Trophoblast cell (in vitro differentiated cells and primary cell): ENCODE results near the gene FOXR1.

Source experiments
- DNase-seq, 2 donors: peaks; one replicate each; pipeline ENCODE4 v3.0.0-alpha.2; 2016
- H2AFZ ChIP-seq: 2 replicates; pipeline ENCODE4 v1.6.1; 2013; ENCODE audit warnings: low read length, moderate library complexity, mild to moderate bottlenecking; ENCODE audit not compliant: insufficient read depth, poor library complexity
- H2AK5ac ChIP-seq: 2 replicates; pipeline ENCODE4 v1.6.1; 2013; ENCODE audit warnings: mild to moderate bottlenecking, low read length
- H2BK120ac ChIP-seq: 2 replicates; pipeline ENCODE4 v1.6.1; 2013; ENCODE audit warnings: low read length, mild to moderate bottlenecking, moderate library complexity; ENCODE audit not compliant: insufficient read depth, poor library complexity
- H2BK12ac ChIP-seq: 2 replicates; pipeline ENCODE4 v1.6.1; 2013; ENCODE audit warnings: mild to moderate bottlenecking, low read length, moderate library complexity
- H2BK5ac ChIP-seq: 2 replicates; pipeline ENCODE4 v1.6.1; 2013; ENCODE audit warnings: low read length, low read depth, moderate library complexity, mild to moderate bottlenecking; ENCODE audit not compliant: poor library complexity
- H3K14ac ChIP-seq: 2 replicates; pipeline ENCODE4 v1.6.1; 2013; ENCODE audit warnings: mild to moderate bottlenecking, low read length
- H3K18ac ChIP-seq: 2 replicates; pipeline ENCODE4 v1.6.1; 2013; ENCODE audit warnings: mild to moderate bottlenecking, low read length
- H3K23ac ChIP-seq: 2 replicates; pipeline ENCODE4 v1.6.1; 2013; ENCODE audit warnings: low read length
- H3K27ac ChIP-seq: 2 replicates; pipeline ENCODE4 v1.5.1; 2013; ENCODE audit warnings: low read depth, mild to moderate bottlenecking, inconsistent platforms, low read length, moderate library complexity
- H3K27me3 ChIP-seq: 2 replicates; pipeline ENCODE4 v1.6.1; 2013; ENCODE audit warnings: inconsistent platforms, mild to moderate bottlenecking, low read length, moderate library complexity; ENCODE audit not compliant: insufficient read depth
- H3K36me3 ChIP-seq, 2 experiments: 1 replicate in 1 of 2; 2 replicates in 1 of 2; pipeline ENCODE4 v1.6.1; 2013; ENCODE audit warnings: low read length in 2 of 2, mild to moderate bottlenecking in 2 of 2, moderate library complexity in 1 of 2; ENCODE audit not compliant: insufficient read depth in 2 of 2, control insufficient read depth in 1 of 2
- H3K4ac ChIP-seq: 2 replicates; pipeline ENCODE4 v1.6.1; 2013; ENCODE audit warnings: low read depth, mild to moderate bottlenecking, low read length, moderate library complexity
- H3K4me1 ChIP-seq, 2 experiments: 1 replicate in 1 of 2; 2 replicates in 1 of 2; pipeline ENCODE4 v1.6.1; 2013; ENCODE audit warnings: low read length in 2 of 2, mild to moderate bottlenecking in 2 of 2, moderate library complexity in 1 of 2; ENCODE audit not compliant: insufficient read depth in 2 of 2, control insufficient read depth in 1 of 2
- H3K4me2 ChIP-seq: 2 replicates; pipeline ENCODE4 v1.6.1; 2013; ENCODE audit warnings: inconsistent platforms, mild to moderate bottlenecking, low read length, moderate library complexity
- H3K4me3 ChIP-seq: 2 replicates; pipeline ENCODE4 v1.5.1; 2013; ENCODE audit warnings: mild to moderate bottlenecking, low read depth, low read length, inconsistent platforms
- H3K79me1 ChIP-seq: one replicate; pipeline ENCODE4 v1.6.1; 2013; ENCODE audit warnings: low read length
- H3K79me2 ChIP-seq: 2 replicates; pipeline ENCODE4 v1.6.1; 2013; ENCODE audit warnings: low read length, mild to moderate bottlenecking; ENCODE audit not compliant: control insufficient read depth, insufficient read depth, poor library complexity
- H3K9ac ChIP-seq: 2 replicates; pipeline ENCODE4 v1.6.1; 2013; ENCODE audit warnings: mild to moderate bottlenecking, low read length
- H3K9me3 ChIP-seq: 2 replicates; pipeline ENCODE4 v1.6.1; 2013; ENCODE audit warnings: low read depth, mild to moderate bottlenecking, control low read depth, inconsistent platforms, low read length; ENCODE audit not compliant: insufficient read depth
- H4K12ac ChIP-seq: 2 replicates; pipeline ENCODE4 v1.6.1; 2013; ENCODE audit warnings: low read depth, mild to moderate bottlenecking, low read length, moderate library complexity
- H4K8ac ChIP-seq: 2 replicates; pipeline ENCODE4 v1.6.1; 2013; ENCODE audit warnings: low read depth, mild to moderate bottlenecking, low read length, moderate library complexity
- H4K91ac ChIP-seq: one replicate; pipeline ENCODE4 v1.6.1; 2013; ENCODE audit warnings: low read depth, mild to moderate bottlenecking, low read length, moderate library complexity
- WGBS: extraction: QIAGEN DNeasy Blood & Tissue Kit; methylation state at CpG from one replicate; pipeline ENCODE4 v1.1.7; 2013; ENCODE audit warnings: missing lambda C conversion rate; ENCODE audit not compliant: insufficient read length, insufficient coverage; ENCODE audit errors: extremely low coverage; 5-methylcytosine and 5-hydroxymethylcytosine counted together

The FOXR1 gene

DNA sequence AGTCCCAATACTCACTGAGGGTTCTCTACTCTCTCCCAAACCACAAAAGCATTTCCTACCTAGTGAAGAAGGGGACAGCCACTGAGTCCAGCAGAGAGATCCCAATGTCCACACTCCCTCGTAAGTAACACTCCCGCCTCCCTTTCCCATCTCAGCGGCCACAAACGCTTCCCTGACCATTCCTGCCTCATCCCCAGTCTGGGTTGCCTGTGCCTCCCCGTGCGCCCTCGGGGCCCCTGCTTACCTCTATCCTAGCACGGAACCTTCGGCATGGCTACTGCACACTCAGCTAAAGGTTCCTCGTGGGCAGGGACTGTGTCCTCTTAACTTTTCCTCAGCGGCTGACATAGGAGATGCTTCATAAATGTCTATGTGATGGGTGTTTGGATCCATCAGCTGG, 14.0 kb upstream of the FOXR1 start:
- H3K14ac ChIP-seq = no peak overlapping the region
- no peak overlapping the region for H2BK12ac ChIP-seq
- no CpG with 5 or more reads among the region's 11 CpGs for WGBS
- no peaks in the 10 kb centered on the region for H3K79me2 ChIP-seq
- H3K36me3 ChIP-seq = no peaks in the 10 kb centered on the region
- no peak overlapping the region for H2BK5ac ChIP-seq
- no peaks in the 10 kb centered on the region for H3K79me1 ChIP-seq
- no peak overlapping the region for H4K91ac ChIP-seq
- no peak overlapping the region for H3K27ac ChIP-seq
- H3K23ac ChIP-seq = no peak overlapping the region
- H3K27me3 ChIP-seq = no peaks in the 10 kb centered on the region
- no peak overlapping the region for H2BK120ac ChIP-seq
- H3K18ac ChIP-seq = no peak overlapping the region
- no peak overlapping the region for H2AK5ac ChIP-seq
- no peak overlapping the region for H2AFZ ChIP-seq
- H3K4me1 ChIP-seq = peaks cover 0 to 7% of the 10 kb centered on the region in 2 experiments
- H3K4me2 ChIP-seq = no peak overlapping the region
- H3K9ac ChIP-seq = no peak overlapping the region
- H3K4me3 ChIP-seq = no peak overlapping the region
- DNase-seq = no peak
- no peak overlapping the region for H4K8ac ChIP-seq
- H3K4ac ChIP-seq = no peak overlapping the region
- H3K9me3 ChIP-seq = no peaks in the 10 kb centered on the region
- no peak overlapping the region for H4K12ac ChIP-seq

DNA sequence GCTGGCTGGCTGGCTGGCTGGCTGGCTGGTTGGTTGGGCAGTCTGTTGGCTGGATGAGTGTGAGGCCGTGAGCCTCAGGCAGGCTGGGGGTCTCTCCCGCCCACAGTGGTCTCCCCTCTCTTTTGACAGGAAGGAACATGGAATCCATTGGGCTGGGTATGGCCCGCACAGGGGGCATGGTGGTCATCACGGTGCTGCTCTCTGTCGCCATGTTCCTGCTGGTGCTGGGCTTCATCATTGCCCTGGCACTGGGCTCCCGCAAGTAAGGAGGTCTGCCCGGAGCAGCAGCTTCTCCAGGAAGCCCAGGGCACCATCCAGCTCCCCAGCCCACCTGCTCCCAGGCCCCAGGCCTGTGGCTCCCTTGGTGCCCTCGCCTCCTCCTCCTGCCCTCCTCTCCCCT, 13.6 kb upstream of the FOXR1 start:
- H4K12ac ChIP-seq = no peak overlapping the region
- peaks cover 0 to 7% of the 10 kb centered on the region in 2 experiments for H3K4me1 ChIP-seq
- no peaks in the 10 kb centered on the region for H3K79me2 ChIP-seq
- no peaks in the 10 kb centered on the region for H3K9me3 ChIP-seq
- DNase-seq = no peak
- H3K23ac ChIP-seq = no peak overlapping the region
- no peaks in the 10 kb centered on the region for H3K27me3 ChIP-seq
- no peak overlapping the region for H3K4me2 ChIP-seq
- H3K36me3 ChIP-seq = no peaks in the 10 kb centered on the region
- no peak overlapping the region for H4K8ac ChIP-seq
- no peak overlapping the region for H3K4ac ChIP-seq
- no peak overlapping the region for H2AFZ ChIP-seq
- no peak overlapping the region for H2AK5ac ChIP-seq
- no peak overlapping the region for H3K9ac ChIP-seq
- no peak overlapping the region for H3K4me3 ChIP-seq
- H2BK12ac ChIP-seq = no peak overlapping the region
- H3K27ac ChIP-seq = no peak overlapping the region
- WGBS = no CpG with 5 or more reads among the region's 8 CpGs
- H2BK120ac ChIP-seq = no peak overlapping the region
- H3K79me1 ChIP-seq = no peaks in the 10 kb centered on the region
- no peak overlapping the region for H3K14ac ChIP-seq
- H2BK5ac ChIP-seq = no peak overlapping the region
- H3K18ac ChIP-seq = no peak overlapping the region
- H4K91ac ChIP-seq = no peak overlapping the region

DNA sequence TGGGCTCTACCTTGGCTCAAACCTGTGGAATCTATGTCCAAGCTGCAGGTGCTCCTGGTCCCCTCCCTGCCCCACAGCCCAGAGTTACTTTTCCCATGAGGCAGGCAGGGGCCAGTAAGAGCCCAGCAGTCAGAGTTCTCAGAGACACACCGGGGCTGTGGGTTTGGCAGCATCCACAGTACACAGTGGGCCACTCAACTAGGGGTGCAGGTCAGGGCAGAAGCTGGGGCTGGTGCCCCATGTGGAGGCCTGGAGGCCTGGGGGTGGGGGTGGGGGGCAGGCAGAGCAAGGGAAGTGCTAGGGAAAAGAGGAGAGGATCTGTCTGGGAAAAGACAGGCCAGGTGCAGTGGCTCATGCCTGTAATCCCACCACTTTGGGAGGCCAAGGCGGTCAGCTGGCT, 13.0 kb upstream of the FOXR1 start:
- Histone ChIP-seq H3K4me1 (peaks cover 0 to 7% of the 10 kb centered on the region in 2 experiments), H2AK5ac (no peak overlapping the region), H4K12ac (no peak overlapping the region), H4K91ac (no peak overlapping the region), H3K23ac (no peak overlapping the region), H3K79me2 (no peaks in the 10 kb centered on the region), H3K18ac (no peak overlapping the region), H2BK5ac (no peak overlapping the region), H2BK12ac (no peak overlapping the region), H3K9me3 (no peaks in the 10 kb centered on the region), H3K27ac (no peak overlapping the region), H3K14ac (no peak overlapping the region), H3K79me1 (no peaks in the 10 kb centered on the region), H4K8ac (no peak overlapping the region), H3K27me3 (no peaks in the 10 kb centered on the region), H2AFZ (no peak overlapping the region), H3K36me3 (no peaks in the 10 kb centered on the region), H3K9ac (no peak overlapping the region), H3K4ac (no peak overlapping the region), H3K4me2 (no peak overlapping the region), H2BK120ac (no peak overlapping the region), H3K4me3 (no peak overlapping the region)
- WGBS = no CpG with 5 or more reads among the region's 2 CpGs
- no peak for DNase-seq

DNA sequence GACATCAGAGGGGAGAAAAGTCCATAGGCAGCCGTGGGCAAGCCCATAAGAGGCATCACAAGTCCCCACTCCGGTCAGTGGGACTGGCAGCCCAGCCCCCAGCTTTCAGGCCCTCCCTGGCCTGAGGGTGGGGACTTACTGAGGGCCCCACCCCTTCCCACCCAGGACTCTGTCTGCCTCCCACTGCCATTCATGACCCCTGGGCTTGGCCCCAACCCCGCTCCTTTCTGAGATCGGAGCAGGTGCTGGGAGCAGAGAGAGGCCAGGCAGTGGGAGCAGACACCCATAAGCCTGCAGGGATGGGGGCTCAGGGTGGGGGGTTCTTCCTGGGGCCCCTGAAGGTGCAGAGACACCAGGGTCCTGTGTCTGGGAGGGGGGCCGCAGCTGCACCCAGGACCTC, 10.4 kb upstream of the FOXR1 start:
- Histone ChIP-seq H2AFZ (no peak overlapping the region), H3K36me3 (no peaks in the 10 kb centered on the region), H3K4ac (no peak overlapping the region), H3K4me2 (no peak overlapping the region), H3K9me3 (no peaks in the 10 kb centered on the region), H3K18ac (no peak overlapping the region), H3K79me1 (no peaks in the 10 kb centered on the region), H3K23ac (no peak overlapping the region), H3K27ac (no peak overlapping the region), H3K27me3 (no peaks in the 10 kb centered on the region), H2BK120ac (no peak overlapping the region), H4K8ac (no peak overlapping the region), H2AK5ac (no peak overlapping the region), H4K91ac (no peak overlapping the region), H3K14ac (no peak overlapping the region), H3K4me3 (no peak overlapping the region), H3K9ac (no peak overlapping the region), H3K4me1 (no peaks in the 10 kb centered on the region), H3K79me2 (no peaks in the 10 kb centered on the region), H2BK5ac (no peak overlapping the region), H4K12ac (no peak overlapping the region), H2BK12ac (no peak overlapping the region)
- WGBS = no CpG with 5 or more reads among the region's 5 CpGs
- no peak for DNase-seq
